Lung (tissue), 12 donors: ENCODE measurements around the gene UGT1A3. TPM values are rescaled to one million over a fixed set of nuclear protein-coding genes. Genes with fewer than 3 reads are reported as not detected.

Source experiments
- ATAC-seq: fragments of 200-7000 bp; cut with Tn5 transposase; one replicate; pipeline ENCODE4 v1.9.1; 2020; ENCODE audit warnings: moderate number of reproducible peaks; ENCODE audit not compliant: insufficient read depth, low FRiP score
- DNase-seq, 3 donors: peaks; one replicate each; pipeline ENCODE4 v3.0.0-alpha.2; 2013 to 2017
- H3K27ac ChIP-seq, 2 donors: one replicate each; pipeline ENCODE4 v1.5.1; 2013; ENCODE audit warnings: mild to moderate bottlenecking in 2 of 2, moderate library complexity in 2 of 2, control low read depth in 1 of 2, inconsistent platforms in 1 of 2, low read depth in 1 of 2, low read length in 1 of 2
- H3K27me3 ChIP-seq, 3 donors: one replicate each; pipeline ENCODE4 v1.5.1; 2013; ENCODE audit warnings: low read length in 2 of 3; ENCODE audit not compliant: control insufficient read depth in 3 of 3, insufficient read depth in 3 of 3
- H3K36me3 ChIP-seq, 4 donors: one replicate each; pipeline ENCODE4 v1.5.1; 2013; ENCODE audit warnings: low read length in 4 of 4, mild to moderate bottlenecking in 1 of 4, moderate library complexity in 1 of 4; ENCODE audit not compliant: control insufficient read depth in 4 of 4, insufficient read depth in 4 of 4
- H3K4me1 ChIP-seq, 5 donors: one replicate each; pipeline ENCODE4 v1.5.1; 2013; ENCODE audit warnings: low read length in 5 of 5, mild to moderate bottlenecking in 2 of 5, moderate library complexity in 1 of 5; ENCODE audit not compliant: control insufficient read depth in 5 of 5, insufficient read depth in 5 of 5
- H3K4me3 ChIP-seq: one replicate; pipeline ENCODE4 v1.5.1; 2013; ENCODE audit warnings: mild to moderate bottlenecking, control low read depth, moderate library complexity
- H3K9ac ChIP-seq, 2 donors: one replicate each; pipeline ENCODE4 v1.5.1; 2013; ENCODE audit warnings: low read length in 2 of 2, control low read depth in 1 of 2; ENCODE audit not compliant: insufficient read depth in 1 of 2
- H3K9me3 ChIP-seq, 4 donors: one replicate each; pipeline ENCODE4 v1.5.1; 2013; ENCODE audit warnings: low read length in 3 of 4, mild to moderate bottlenecking in 1 of 4, moderate library complexity in 1 of 4; ENCODE audit not compliant: control insufficient read depth in 4 of 4, insufficient read depth in 3 of 4
- CTCF ChIP-seq: IDR thresholded peaks from 2 replicates; pipeline ENCODE4 v1.5.1; 2012; ENCODE audit warnings: mild to moderate bottlenecking; ENCODE audit errors: control extremely low read depth, extremely low read depth
- WGBS, 2 donors: extraction: QIAGEN DNeasy Blood & Tissue Kit; methylation state at CpG; one replicate each; pipeline ENCODE4 v1.1.7; 2013; 5-methylcytosine and 5-hydroxymethylcytosine counted together
- polyA plus RNA-seq, 2 donors: library from polyadenylated mRNA; stranded (reverse); fragments of 200-250 nt; gene quantifications; one replicate each; pipeline ENCODE4 v1.2.1, GENCODE V29; 2013
- total RNA-seq, 2 donors: library from RNA; depleted of rRNA in 1 of 2; stranded (reverse); fragments of >200 nt in 1 of 2; gene quantifications; one replicate each; pipeline ENCODE4 v1.2.1, GENCODE V29; 2014 to 2021
- donor health status: control.
- donor health status: control.
- donor health status: Bipolar disorder and iron deficiency.
- donor health status: healthy.
- donor health status: DM: yes; HTN: yes; CAD: no.

The UGT1A3 gene
- total and polyA plus RNA-seq, 4 donors, result not detected

GRCh38 chr2:233689031-233689430 lies 39.8 kb upstream of the UGT1A3 start:
- DNase-seq, result no peak
- Histone ChIP-seq H3K4me3 (no peak overlapping the region), H3K4me1 (peaks cover 0 to 11% (median 0%) of the 10 kb centered on the region in 5 donors), H3K27ac (no peak overlapping the region), H3K9ac (no peak overlapping the region), H3K27me3 (no peaks in the 10 kb centered on the region), H3K9me3 (no peaks in the 10 kb centered on the region), H3K36me3 (no peaks in the 10 kb centered on the region)
- TF ChIP-seq CTCF, result no peak
- no peak for ATAC-seq

GRCh38 chr2:233689501-233689900 lies 39.3 kb upstream of the UGT1A3 start:
- Histone ChIP-seq H3K4me1 (peaks cover 0 to 11% (median 0%) of the 10 kb centered on the region in 5 donors), H3K4me3 (no peak overlapping the region), H3K9ac (no peak overlapping the region), H3K27ac (no peak overlapping the region), H3K9me3 (no peaks in the 10 kb centered on the region), H3K27me3 (no peaks in the 10 kb centered on the region), H3K36me3 (no peaks in the 10 kb centered on the region)
- DNase-seq (peak; percentile 44 to 82 (median 77)), ATAC-seq (no peak)
- no peak for TF ChIP-seq CTCF
- 3 to 5% methylated on average over 3 of the region's 3 CpGs for WGBS, 2 donors

GRCh38 chr2:233690444-233690843 lies 38.4 kb upstream of the UGT1A3 start:
- no peak for ATAC-seq

More at GRCh38 chr2:233690444-233690843, 38.4 kb upstream of the UGT1A3 start:
- no peak for TF ChIP-seq CTCF
- Histone ChIP-seq H3K27me3 (no peaks in the 10 kb centered on the region), H3K27ac (no peak overlapping the region), H3K36me3 (no peaks in the 10 kb centered on the region), H3K4me1 (peaks cover 0 to 11% (median 0%) of the 10 kb centered on the region in 5 donors), H3K9ac (no peak overlapping the region), H3K4me3 (no peak overlapping the region), H3K9me3 (no peaks in the 10 kb centered on the region)
- DNase-seq, result peak; percentile 20 to 30 (median 28)
- 65 to 90% methylated on average over 4 of the region's 4 CpGs for WGBS, 2 donors
